Chondrocyte (in vitro differentiated cells): ENCODE measurements around the gene UBE2O. TPM values are rescaled to one million over a fixed set of nuclear protein-coding genes. Genes with fewer than 3 reads are reported as not detected.

ENCODE experiments used
- DNase-seq: peaks from one replicate; pipeline ENCODE4 v3.0.0; 2021; ENCODE audit warnings: mixed read lengths, low spot score
- H3K27ac Mint-ChIP-seq: one replicate; pipeline ENCODE4 v1.8.0; 2021; ENCODE audit warnings: mild to moderate bottlenecking, moderate library complexity, mixed read lengths; ENCODE audit not compliant: unreplicated experiment
- H3K27me3 Mint-ChIP-seq: 2 replicates; pipeline ENCODE4 v1.8.0; 2021; ENCODE audit warnings: low read depth, mixed read lengths
- H3K36me3 Mint-ChIP-seq: 2 replicates; pipeline ENCODE4 v1.8.0; 2021; ENCODE audit warnings: low read depth, mixed read lengths
- H3K4me1 Mint-ChIP-seq: 2 replicates; pipeline ENCODE4 v1.8.0; 2021; ENCODE audit warnings: low read depth, mild to moderate bottlenecking, mixed read lengths
- H3K4me3 Mint-ChIP-seq: one replicate; pipeline ENCODE4 v1.8.0; 2021; ENCODE audit warnings: mild to moderate bottlenecking, moderate library complexity, mixed read lengths; ENCODE audit not compliant: unreplicated experiment
- H3K9me3 Mint-ChIP-seq: 2 replicates; pipeline ENCODE4 v1.8.0; 2021; ENCODE audit warnings: low read depth, mixed read lengths
- CTCF ChIP-seq: fragments of 200-600 bp; sonication (generic); IDR thresholded peaks from 2 replicates; pipeline ENCODE4 v1.5.0; 2021; ENCODE audit warnings: antibody characterized with exemption, mild to moderate bottlenecking, moderate library complexity
- total RNA-seq: library from RNA; stranded (reverse); gene quantifications from 3 replicates; pipeline ENCODE4 v1.2.1, GENCODE V29; 2021

Gene UBE2O
- total RNA-seq, 1 donor from 2014 or later = 22.1 TPM

DNA sequence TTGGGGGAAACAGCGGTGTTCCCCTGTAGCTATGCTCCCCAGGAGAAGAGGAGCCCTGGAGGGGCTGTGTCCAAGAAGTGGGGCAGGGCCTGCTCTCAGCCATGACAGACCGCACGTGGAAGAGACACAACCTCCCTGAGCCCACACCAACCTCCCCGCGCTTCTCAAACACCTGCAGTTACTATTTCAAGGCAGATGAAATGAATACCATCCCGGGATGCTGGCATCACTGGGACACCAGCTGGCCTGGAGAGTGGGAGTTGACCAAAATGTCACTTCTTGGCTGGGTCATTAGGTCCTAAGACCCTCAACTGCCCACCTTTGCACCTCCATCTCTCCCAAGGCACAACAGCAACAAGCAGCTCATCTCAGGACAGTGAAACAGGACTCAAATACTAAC, 36.5 kb downstream of the UBE2O start:
- Mint-ChIP-seq H3K36me3 (no peaks in the 10 kb centered on the region), H3K4me3 (no peak overlapping the region), H3K4me1 (peaks cover 44% of the 10 kb centered on the region), H3K27me3 (no peaks in the 10 kb centered on the region), H3K27ac (no peak overlapping the region), H3K9me3 (no peaks in the 10 kb centered on the region)
- no peak for TF ChIP-seq CTCF
- DNase-seq = no peak

- H3K4me3 Mint-ChIP-seq = no peak overlapping the region
- no peaks in the 10 kb centered on the region for H3K27me3 Mint-ChIP-seq
- H3K9me3 Mint-ChIP-seq = no peaks in the 10 kb centered on the region
- no peak overlapping the region for H3K27ac Mint-ChIP-seq
- no peaks in the 10 kb centered on the region for H3K36me3 Mint-ChIP-seq
- TF ChIP-seq CTCF = no peak
- no peak for DNase-seq
- H3K4me1 Mint-ChIP-seq = peaks cover 37% of the 10 kb centered on the region
Observed at GRCh38 chr17:76415786-76416185, 37.2 kb downstream of the UBE2O start.

GRCh38 chr17:76414334-76415295, 38.3 kb downstream of the UBE2O start:
- Mint-ChIP-seq H3K4me1 (peaks cover 25% of the 10 kb centered on the region), H3K4me3 (no peak overlapping the region), H3K27ac (peak overlapping the region; percentile 36), H3K36me3 (no peaks in the 10 kb centered on the region), H3K27me3 (no peaks in the 10 kb centered on the region), H3K9me3 (no peaks in the 10 kb centered on the region)
- DNase-seq = no peak
- TF ChIP-seq CTCF = no peak

- Mint-ChIP-seq H3K9me3 (no peaks in the 10 kb centered on the region), H3K27me3 (no peaks in the 10 kb centered on the region), H3K4me3 (no peak overlapping the region), H3K27ac (no peak overlapping the region), H3K4me1 (peaks cover 16% of the 10 kb centered on the region), H3K36me3 (no peaks in the 10 kb centered on the region)
- peak; percentile 41 for DNase-seq
- TF ChIP-seq CTCF = no peak
Observed at GRCh38 chr17:76411247-76411646, 41.7 kb downstream of the UBE2O start.

DNA sequence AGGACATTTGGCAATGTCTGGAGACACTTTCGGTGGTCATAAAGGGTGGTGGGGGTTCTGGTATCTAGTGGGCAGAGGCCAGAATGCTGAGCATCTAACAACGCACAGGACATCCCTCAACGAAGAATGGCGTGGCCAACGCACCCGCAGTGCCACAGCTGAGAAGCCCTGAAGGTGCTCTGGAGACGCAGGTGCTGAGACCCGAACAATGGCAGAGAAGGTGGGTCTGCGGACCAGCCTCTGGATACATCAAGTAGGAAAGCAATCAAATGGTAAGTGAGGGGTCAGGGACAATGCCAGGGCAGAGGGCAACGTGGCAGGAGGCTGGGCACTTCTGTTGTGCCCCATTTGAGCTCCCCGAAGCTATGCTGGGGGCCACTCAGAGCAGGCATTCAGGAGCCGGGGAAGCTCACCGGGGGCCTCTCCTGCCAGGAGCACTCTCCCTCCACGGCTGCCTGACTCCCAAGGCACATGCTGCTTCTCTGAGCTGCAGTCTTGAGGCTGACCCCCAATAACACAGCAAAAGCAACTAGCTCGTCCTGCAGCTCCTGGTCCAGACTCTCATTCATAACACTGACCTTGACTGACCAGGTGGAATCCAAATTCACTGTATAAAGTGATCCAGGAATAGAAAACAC, 42.5 kb downstream of the UBE2O start:
- Mint-ChIP-seq H3K27me3 (no peaks in the 10 kb centered on the region), H3K27ac (no peak overlapping the region), H3K9me3 (no peaks in the 10 kb centered on the region), H3K4me3 (no peak overlapping the region), H3K4me1 (peaks cover 19% of the 10 kb centered on the region), H3K36me3 (no peaks in the 10 kb centered on the region)
- no peak for TF ChIP-seq CTCF
- peak; percentile 66 for DNase-seq
